Eye (tissue), 1 donor: ENCODE measurements around the gene SERBP1.

Experiments used
- DNase-seq: peaks from one replicate; pipeline ENCODE4 v3.0.0-alpha.2; 2015

SERBP1 gene

GRCh38 chr1:67359592-67359991 is 70.6 kb downstream of the SERBP1 start:
- DNase-seq = no peak
